GM18508 (cell line): Measurements from ENCODE around the gene NEIL3.
"Not testable (repeated sequence)": the region's sequence is repeated elsewhere in the genome, so short reads cannot be mapped to it uniquely, and the experiment has no call there.

Source experiments
- ATAC-seq: cut with Tn5 transposase; IDR thresholded peaks from one replicate; pipeline ENCODE4 v1.9.1; 2021; ENCODE audit warnings: moderate number of reproducible peaks; ENCODE audit not compliant: insufficient read depth, unreplicated experiment

Gene NEIL3

DNA sequence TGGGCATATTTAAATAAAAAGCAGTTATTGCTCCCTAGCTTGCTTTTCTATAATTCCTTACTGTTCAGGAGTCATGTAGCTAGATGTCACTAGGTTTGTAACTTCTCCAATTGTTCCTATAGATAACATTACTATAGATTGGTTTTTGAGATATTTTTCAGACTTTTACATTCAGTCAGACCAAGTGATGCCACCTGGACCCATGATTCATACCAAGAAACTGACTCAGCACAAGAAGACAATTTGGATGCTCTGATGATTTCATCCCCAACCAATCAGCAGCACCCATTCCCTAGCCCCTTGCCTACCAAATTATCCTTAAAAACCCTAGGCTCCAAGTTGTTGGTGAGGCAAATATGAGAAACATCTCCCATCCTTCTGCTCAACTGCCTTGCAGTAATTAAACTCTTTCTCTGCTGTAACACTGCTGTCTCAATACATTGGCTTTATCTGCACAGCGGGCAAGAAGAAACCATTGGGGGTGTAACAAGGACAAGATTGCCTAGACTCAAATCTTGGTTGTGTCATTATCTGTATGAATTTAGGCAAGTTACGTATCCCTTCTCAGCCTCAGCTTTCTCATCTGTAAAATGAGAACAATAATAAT lies 11.8 kb upstream of the NEIL3 start:
- ATAC-seq: no peak

DNA sequence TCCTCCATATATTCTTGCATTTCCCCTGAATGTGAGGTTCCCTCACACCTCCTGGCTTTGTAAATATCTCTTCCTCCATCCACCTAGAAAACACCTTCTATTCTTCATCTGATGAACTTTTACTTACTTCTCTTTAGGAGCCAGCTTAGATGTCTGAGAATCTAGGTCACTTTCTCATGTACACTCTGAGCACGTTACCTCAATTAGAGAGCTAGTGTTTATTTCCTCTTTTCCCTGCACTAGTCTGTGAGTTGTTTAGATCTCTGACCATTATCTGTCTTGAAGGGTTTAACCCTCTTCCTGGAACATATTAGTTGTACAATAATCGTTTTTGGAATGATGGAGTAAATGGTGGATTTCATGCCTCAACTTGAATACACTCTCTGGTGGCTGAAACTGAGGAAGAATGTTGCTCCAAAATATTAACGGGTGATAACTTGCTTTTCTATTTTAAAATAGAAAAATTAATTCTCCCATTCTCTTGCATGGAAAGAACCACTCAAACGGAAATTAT lies 8.5 kb upstream of the NEIL3 start:
- no peak for ATAC-seq

DNA sequence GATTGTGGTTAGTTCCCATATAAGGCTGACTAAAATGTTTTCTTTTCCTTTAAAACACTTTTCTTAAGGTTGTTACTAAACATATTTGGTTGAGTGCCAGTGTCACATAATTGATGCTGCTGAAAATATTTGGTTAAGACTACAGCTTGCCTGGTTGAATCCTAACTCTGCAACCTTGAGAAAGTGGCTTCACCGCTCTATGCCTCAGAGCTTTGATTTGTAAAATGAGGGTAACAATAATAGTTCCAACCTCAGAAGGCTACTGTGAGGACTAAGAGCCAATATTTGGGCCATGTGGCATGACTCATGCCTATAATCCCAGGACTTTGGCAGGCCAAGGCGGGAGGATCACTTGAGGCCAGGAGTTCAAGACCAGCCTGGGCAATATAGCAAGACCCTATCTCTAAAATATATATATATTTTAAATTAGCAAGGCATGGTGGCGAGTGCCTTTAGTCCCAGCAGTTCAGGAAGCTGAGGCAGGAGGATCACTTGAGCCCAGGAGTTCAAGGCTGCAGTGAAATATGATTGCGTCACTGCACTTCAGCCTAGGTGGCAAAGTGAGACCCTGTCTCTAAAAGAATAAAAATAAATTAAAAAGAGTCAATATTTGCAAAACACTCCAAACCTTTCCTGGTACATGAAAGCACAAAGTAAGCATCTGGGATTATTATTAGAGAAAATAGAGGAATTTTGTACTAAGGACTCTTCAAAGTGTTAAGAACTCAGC lies 7.1 kb upstream of the NEIL3 start:
- ATAC-seq: no peak

DNA sequence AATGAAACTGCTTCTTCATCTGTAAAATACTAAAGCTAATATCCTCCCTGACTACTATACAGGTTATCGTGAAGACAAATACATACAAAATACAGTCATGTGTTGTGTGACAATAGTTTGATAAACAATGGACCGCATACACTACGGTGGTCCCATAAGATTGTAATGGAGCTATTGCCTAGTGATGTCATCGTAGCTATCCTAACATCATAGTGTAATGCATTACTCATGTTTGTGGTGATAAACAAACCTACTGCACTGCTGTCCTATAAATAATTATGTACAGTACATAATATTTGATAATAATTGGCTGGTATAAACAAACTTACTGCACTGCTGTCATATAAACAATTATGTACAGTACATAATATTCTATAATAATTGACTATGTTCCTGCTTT lies 5.6 kb upstream of the NEIL3 start:
- no peak for ATAC-seq

DNA sequence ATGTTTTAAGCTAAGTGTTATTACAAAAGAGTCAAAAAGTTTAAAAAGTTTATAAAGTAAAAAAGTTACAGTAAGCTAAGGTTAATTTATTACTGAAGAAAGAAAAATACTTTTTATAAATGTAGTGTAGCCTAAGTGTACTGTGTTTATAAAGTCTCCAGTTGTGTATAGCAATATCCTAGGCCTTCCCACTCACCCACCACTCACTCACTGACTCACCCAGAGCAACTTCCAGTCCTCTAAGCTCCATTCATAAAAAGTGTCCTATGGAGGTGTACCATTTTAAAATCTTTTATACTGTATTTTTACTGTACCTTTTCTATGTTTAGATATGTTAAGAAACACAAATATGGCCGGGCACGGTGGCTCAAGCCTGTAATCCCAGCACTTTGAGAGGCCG lies 4.8 kb upstream of the NEIL3 start:
- ATAC-seq: not testable (repeated sequence)

DNA sequence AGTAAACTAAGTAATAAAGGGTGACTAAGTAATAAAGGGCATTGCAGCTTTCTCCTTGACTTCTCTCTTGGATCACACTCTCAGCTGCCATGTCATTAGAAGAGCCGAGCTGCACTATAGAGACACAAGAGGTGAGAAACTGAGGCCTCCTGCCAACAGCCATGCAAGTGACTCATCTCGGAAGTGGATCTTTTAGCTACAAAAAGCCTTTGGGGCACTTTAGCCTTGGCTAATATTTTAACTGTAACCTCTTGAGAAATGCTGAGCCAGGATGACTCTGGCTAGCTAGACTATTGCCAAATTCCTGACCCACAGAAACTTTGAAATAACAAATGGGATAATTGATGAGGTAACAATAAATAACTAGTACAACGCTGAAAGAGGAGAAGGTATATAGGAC lies 1.5 kb upstream of the NEIL3 start:
- ATAC-seq: no peak

DNA sequence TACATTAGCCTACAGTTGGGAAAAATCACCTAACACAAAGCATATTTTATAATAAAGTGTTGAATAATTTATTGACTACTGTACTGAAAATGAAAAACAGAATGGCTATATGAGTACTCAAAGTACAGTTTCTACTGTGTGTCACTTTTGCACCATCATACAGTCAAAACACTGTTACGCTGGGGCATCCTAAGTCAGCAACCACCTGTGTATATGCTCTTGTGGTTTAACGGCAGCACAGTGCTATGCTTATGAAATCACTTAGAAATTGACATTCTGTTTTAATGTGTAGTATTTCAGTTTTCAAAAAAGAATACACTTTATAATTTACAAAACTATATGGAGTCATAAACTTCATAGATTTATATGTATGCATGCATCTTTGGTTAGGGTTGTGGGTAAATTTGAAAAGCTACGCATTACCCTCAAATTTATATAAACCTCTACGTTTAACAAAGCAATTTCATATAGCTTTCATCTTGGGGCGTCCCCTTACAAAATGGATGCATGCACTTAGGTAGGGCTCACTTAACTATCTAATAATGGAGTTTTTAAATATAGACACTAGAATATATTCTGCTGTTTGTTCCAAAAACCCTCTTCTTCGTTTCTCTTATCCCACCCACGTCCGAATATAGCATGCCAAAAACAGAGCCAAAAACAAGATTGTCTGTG lies 690 bp upstream of the NEIL3 start:
- no peak for ATAC-seq

DNA sequence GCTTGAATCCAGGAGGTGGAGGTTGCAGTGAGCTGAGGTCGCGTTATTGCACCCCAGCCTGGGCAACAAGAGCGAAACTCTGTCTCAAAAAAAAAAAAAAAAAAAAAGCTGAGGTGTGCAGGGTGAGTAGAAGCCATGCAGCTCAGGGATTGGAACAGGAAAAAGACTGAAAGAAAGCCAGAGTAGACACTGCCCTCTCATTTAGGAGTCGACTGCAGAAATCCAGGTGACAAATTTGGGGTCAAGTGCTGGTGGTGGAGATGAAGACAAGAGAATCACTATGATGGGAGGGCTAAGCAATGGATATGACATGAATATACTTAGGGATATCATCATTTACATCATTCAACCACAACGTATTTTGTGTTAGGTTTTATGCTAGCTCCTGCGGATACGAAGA lies 1.9 kb downstream of the NEIL3 start:
- no peak for ATAC-seq

DNA sequence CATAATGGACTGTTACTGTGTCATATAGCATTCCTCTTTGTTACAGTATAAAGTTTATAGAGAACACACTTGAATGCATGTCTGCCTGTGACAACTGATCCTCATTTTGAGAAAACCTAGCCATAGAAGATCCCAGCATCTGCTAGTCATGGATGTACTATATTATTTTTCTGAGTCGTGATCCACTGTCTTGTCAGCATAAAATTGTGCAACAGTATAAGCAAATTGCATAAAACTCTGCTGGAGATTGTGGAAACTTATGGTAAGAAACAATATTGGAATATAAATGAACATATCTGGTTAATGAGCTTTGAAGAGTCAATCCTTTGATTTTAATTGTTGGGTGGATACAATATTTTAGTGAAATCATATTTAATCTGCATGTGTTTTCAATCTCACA lies 3.6 kb downstream of the NEIL3 start:
- no peak for ATAC-seq

DNA sequence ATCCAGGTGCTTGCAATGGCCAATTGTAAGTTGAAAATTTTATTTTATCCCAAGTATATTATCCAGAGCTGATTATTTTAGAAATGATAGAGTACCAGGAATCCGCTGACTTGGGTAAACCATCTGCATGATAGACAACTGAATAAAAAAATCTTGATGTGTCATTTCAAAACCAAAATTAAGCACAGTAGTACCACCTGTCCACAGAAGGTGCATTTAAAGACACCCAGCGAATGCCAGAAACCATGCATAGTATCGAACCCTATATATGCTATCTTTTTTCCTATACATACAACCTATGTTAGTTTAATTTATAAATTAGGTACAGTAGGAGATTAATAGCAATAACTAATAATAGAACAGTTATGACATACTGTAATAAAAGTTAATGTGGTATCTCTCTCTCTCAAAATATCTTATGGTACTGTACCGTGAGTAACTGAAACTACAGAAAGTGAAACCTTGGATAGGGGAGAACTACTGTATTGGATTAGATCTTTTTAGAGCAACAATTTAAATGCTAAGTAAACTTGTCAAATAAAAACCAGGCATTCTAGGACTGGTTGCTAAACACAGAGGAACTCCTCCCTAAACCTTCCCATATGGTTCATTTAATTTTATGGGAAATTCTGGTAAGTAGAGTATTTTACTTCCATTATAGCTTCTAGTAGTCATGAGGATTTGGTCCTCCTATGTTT lies 6.2 kb downstream of the NEIL3 start:
- no peak for ATAC-seq

DNA sequence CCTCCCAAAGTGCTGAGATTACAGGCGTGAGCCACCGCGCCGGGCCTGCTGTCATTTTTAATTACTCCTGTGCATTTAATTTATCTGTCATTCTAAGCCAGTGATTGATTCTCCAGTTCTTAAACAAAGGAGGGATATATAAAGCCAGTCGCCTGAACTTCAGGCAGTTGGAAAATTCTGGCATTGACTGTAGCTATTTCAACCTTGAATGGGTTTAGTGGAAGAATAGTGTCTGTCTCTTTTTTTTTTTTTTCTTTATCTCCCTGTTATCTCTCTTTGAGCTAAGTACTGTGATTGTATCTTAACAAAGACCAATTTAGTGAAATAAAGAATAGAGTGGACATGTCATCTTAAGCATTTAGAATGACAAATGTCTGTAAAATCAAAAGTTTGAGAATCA lies 11.0 kb downstream of the NEIL3 start:
- ATAC-seq: no peak

DNA sequence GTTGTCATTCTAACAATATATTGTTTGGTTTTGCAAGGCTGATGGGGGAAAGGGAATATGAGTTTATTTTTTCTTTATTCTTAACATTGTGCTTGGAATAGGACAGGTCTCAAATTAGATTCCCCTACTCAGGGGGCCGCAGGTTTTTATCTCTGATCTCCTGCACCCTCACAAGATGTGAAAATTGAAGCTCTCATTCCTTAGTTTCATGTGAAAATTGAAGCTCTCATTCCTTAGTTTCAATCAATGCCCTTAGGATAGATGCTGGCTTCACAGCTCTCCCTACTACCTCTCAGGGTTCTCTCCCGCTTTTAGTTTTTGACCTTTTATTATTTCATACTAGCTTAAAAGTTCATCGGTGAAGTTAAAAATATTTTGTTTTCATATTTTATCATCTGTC lies 12.0 kb downstream of the NEIL3 start:
- ATAC-seq: no peak

DNA sequence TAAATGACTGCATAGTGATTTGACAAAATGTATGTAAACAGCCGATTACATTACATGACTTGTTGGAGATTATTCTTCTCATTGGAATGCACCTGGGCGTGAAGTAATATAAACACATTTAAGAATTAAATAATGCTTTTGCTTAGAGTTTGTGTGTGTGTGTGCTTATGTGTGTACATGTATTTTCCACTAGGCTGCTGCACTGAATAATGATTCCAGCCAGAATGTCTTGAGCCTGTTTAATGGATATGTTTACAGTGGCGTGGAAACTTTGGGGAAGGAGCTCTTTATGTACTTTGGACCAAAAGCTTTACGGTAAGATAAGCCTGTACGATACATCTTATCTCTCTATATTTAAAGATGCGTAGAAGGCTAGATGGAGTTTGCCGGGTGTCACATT lies 12.6 kb downstream of the NEIL3 start:
- ATAC-seq: no peak

DNA sequence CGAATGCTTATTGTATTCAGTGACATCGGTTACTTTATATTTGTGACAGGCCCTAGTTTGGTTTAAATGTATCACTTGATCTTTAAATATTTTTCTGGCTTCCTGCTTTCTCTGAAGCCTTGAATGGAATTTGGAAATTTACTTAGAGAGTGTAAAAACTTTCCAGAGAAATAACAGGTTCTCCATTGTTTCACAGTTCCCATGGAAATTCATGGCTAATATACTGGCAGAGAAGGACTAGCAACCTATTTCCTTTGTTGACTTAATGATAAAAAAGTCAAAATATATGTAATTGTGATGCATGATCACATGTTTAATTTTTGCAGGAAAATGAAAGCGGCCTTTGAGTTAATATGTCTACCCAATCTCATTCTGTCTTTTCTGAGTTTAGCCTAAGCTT lies 13.2 kb downstream of the NEIL3 start:
- ATAC-seq: no peak

DNA sequence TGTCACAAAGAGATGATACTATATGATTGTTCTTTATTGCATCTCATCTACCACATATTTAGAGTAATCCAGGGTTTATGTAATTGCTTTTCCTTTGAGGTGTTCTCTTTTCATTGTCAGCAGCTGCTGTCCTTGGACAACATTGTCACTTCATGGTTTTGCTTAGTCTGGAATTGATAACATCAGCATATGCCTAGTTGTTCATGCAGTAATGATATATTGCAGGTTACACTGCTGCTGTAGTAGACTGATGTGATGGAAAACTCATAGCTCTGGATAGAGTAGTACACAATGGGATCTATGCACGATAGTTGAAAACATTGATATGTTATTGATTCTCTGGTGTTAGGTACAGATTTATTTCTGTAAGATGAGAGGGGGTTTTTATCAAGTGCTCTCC lies 13.7 kb downstream of the NEIL3 start:
- no peak for ATAC-seq

DNA sequence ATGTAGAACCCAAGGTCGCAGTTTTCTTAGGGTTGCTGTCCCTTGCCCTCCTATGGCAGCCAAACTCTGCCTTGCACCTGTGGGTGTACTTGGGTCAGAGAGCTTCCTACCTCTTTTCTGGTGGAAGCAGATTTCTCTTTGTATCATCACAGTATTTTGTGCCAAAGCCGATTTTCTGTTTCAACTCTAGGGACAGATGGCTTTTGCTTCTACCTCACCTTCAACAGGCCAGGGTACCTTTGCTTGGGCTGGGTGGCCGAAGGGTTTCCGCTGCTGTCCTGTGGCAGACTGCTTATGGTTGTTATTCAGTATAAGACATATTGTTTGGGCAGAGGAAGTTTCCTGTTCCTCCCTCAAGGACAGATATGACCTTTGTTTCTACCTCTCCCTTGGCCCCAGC lies 22.4 kb downstream of the NEIL3 start:
- no peak for ATAC-seq

DNA sequence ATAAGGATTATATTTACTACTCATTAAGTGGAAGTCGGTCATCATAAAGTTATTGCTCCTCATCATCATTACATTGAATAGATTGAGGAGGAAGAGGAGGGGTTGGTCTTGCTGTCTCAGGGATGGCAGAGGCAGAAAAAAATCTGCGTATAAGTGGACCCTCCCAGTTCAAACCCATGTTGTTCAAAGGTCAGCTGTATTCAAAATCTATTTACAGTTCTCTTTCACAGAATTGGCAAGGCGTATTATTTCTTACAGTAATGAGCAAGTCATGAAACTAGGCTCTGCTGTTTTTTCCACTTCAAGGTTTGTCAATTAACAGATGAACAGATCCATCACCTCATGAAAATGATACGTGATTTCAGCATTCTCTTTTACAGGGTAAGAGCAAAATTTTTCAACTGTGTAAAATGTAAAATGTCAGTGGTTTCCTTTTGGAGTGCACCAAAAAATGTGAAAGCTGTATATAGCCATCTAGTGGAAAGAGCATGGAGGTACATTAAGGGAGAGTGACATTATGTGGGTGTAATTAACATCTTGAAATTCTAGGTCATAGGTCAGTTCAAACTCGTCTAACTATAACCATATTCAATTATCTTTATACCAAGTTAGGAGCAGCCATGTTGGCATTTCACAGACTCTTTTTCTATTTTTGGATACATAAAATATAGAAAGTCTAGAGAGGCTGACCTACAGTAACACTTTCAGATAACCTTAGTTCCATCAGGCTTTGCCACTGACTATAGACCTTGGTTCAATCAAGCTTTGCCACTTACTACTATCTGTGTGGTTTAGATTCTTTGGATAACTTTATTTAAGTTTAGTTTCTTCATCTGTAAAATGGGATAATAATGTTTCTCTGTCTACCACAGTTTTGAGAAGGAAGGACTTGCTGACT lies 30.1 kb downstream of the NEIL3 start:
- ATAC-seq: peak; percentile 98

DNA sequence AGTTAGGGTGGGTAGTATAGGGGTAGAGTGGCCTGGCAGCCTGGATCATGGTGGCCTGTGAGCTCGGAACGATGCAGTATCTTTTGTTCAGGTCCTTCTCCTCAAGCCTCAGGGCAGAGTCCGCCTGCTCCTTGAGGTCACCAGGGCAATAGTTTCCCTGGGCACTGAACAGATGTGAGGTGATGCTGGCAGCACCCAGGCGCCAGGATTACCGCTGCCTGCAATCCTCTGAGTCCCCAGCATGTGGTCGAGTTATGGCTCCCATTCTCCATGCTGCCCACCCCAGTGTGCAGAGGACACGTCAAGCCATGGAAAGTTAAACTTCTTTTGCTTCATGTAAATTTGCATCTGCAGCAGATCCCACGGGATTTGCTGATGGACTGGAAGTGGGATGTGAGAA lies 38.7 kb downstream of the NEIL3 start:
- ATAC-seq: no peak

DNA sequence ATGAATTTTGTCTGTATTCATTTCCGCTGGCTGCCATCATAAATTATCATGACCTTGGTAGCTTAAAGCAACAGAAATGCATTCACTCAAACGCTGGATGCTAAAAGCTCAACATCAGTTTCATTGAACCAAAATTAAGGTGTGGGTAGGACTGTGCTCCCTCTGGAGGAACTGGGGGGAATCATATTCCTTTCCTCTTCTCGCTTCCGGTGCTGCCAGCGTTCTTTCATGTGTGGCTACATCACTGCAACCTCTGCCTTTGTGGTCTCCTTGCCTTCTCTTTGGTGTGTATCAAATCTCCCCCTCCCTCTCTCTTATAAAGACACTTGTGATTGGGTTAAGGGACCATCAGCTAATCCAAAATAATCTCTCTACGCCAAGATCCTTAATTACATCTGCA lies 39.5 kb downstream of the NEIL3 start:
- ATAC-seq: no peak

DNA sequence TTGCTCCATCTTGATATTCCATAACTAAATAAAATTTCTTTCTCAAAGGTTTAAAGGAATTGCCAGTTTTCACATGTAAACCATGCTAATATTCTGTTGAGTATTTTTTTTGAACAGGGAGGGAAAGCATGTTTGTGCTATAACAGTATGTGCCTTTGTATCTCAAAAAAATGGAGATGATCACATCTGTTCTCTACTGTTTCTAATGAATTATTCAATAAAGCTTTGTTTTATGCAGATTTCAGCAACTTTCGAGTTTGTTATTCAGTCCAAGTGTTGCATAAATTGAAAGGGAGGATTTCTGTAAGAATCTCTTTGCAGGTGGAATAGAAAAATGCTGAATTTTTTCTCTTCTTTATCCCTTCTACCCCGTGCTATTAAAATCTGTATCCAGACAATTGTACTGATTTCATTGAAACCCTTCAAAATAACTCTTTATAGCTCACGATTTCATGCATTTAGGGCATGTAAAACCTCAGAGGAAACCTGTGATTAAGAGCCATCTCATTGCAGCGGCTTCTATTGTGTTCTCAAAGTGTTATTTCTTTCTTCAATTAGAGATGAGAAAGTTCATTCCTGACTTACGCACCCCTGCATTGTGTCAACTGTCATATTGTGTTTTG lies 42.1 kb downstream of the NEIL3 start:
- no peak for ATAC-seq
